ENCODE data around the gene MLLT1. TPM values are rescaled to one million over a fixed set of nuclear protein-coding genes. Genes with fewer than 3 reads are reported as not detected.

Gene MLLT1
- polyA plus RNA-seq, 1 experiment, result 12.3 TPM

GRCh38 chr19:6262519-6262918 lies 17.3 kb downstream of the MLLT1 start:
- H3K27ac ChIP-seq (ENCODE audit: low read depth, low read length), result no peak overlapping the region
- no peak for DNase-seq (ENCODE audit: low read depth, low spot score)
- TF ChIP-seq CTCF (IDR thresholded peaks at IDR 0.05; ENCODE audit: low read depth, low read length), result no peak
- peaks cover 3% of the 10 kb centered on the region; the same call in 1 of the 2 replicates for H3K9me3 ChIP-seq (ENCODE audit: control insufficient read depth, insufficient read depth, low read length)
- H3K4me3 ChIP-seq (ENCODE audit: low read depth, low read length), result no peak overlapping the region
- no peaks in the 10 kb centered on the region for H3K27me3 ChIP-seq (ENCODE audit: control insufficient read depth, insufficient read depth, low read length)
- CTCF ChIA-PET, result no interaction called here
- POLR2A ChIA-PET, result no interaction called here

GRCh38 chr19:6261883-6262282 lies 17.9 kb downstream of the MLLT1 start:
- no peak overlapping the region for H3K27ac ChIP-seq (ENCODE audit: low read depth, low read length)
- POLR2A ChIA-PET, result no interaction called here
- DNase-seq (ENCODE audit: low read depth, low spot score), result no peak
- no peak overlapping the region for H3K4me3 ChIP-seq (ENCODE audit: low read depth, low read length)
- H3K27me3 ChIP-seq (ENCODE audit: control insufficient read depth, insufficient read depth, low read length), result no peaks in the 10 kb centered on the region
- peaks cover 3% of the 10 kb centered on the region; the same call in 1 of the 2 replicates for H3K9me3 ChIP-seq (ENCODE audit: control insufficient read depth, insufficient read depth, low read length)
- CTCF ChIA-PET, result interaction anchor here (0.7 to 4.1 kb wide), 2 partner anchors 17 to 43 kb away, joined by 7 to 14 read pairs; no protein-coding TSS in a partner anchor
- no peak for TF ChIP-seq CTCF (IDR thresholded peaks at IDR 0.05; ENCODE audit: low read depth, low read length)

GRCh38 chr19:6260912-6261650 lies 18.7 kb downstream of the MLLT1 start:
- no peak for DNase-seq (ENCODE audit: low read depth, low spot score)
- Histone ChIP-seq H3K27ac (ENCODE audit: low read depth, low read length) (no peak overlapping the region), H3K4me3 (ENCODE audit: low read depth, low read length) (no peak overlapping the region), H3K9me3 (ENCODE audit: control insufficient read depth, insufficient read depth, low read length) (peaks cover 3% of the 10 kb centered on the region; the same call in 1 of the 2 replicates), H3K27me3 (ENCODE audit: control insufficient read depth, insufficient read depth, low read length) (no peaks in the 10 kb centered on the region)
- ChIA-PET POLR2A (no interaction called here), CTCF (interaction anchor here (1.0 to 4.1 kb wide), 3 partner anchors 10 to 42 kb away, joined by 3 to 14 read pairs (median 11); no protein-coding TSS in a partner anchor)
- TF ChIP-seq CTCF (IDR thresholded peaks at IDR 0.05; ENCODE audit: low read depth, low read length), result peak; percentile 59

GRCh38 chr19:6260376-6260775 lies 19.4 kb downstream of the MLLT1 start:
- no peak for DNase-seq (ENCODE audit: low read depth, low spot score)
- Histone ChIP-seq H3K9me3 (ENCODE audit: control insufficient read depth, insufficient read depth, low read length) (peaks cover 3% of the 10 kb centered on the region; the same call in 1 of the 2 replicates), H3K27me3 (ENCODE audit: control insufficient read depth, insufficient read depth, low read length) (no peaks in the 10 kb centered on the region), H3K27ac (ENCODE audit: low read depth, low read length) (no peak overlapping the region), H3K4me3 (ENCODE audit: low read depth, low read length) (no peak overlapping the region)
- ChIA-PET POLR2A (no interaction called here), CTCF (interaction anchor here (1.0 to 4.1 kb wide), 3 partner anchors 11 to 42 kb away, joined by 3 to 14 read pairs (median 11); no protein-coding TSS in a partner anchor)
- TF ChIP-seq CTCF (IDR thresholded peaks at IDR 0.05; ENCODE audit: low read depth, low read length), result no peak

GRCh38 chr19:6259312-6259861 lies 20.4 kb downstream of the MLLT1 start:
- Histone ChIP-seq H3K27me3 (ENCODE audit: control insufficient read depth, insufficient read depth, low read length) (no peaks in the 10 kb centered on the region), H3K4me3 (ENCODE audit: low read depth, low read length) (no peak overlapping the region), H3K9me3 (ENCODE audit: control insufficient read depth, insufficient read depth, low read length) (peaks cover 3% of the 10 kb centered on the region; the same call in 1 of the 2 replicates), H3K27ac (ENCODE audit: low read depth, low read length) (peak overlapping the region; percentile 47)
- ChIA-PET POLR2A (no interaction called here), CTCF (interaction anchor here (0.7 to 4.1 kb wide), 3 partner anchors 9 to 41 kb away, joined by 3 to 14 read pairs (median 11); no protein-coding TSS in a partner anchor)
- no peak for DNase-seq (ENCODE audit: low read depth, low spot score)
- TF ChIP-seq CTCF (IDR thresholded peaks at IDR 0.05; ENCODE audit: low read depth, low read length), result no peak

Data from AG04450 (cell line).